DOHH2 (cell line): ENCODE data around the gene SYTL2.

Source experiments
- EZH2phosphoT487 ChIP-seq: fragments of 200-600 bp; sonication (generic); IDR thresholded peaks from 2 replicates; pipeline ENCODE4 v1.6.1; 2017; ENCODE audit warnings: borderline replicate concordance, mild to moderate bottlenecking, antibody characterized with exemption, low read length, moderate library complexity, mixed read lengths
- TF ChIP-seq, protein P1 (sequence below): fragments of 200-600 bp; sonication (generic); IDR thresholded peaks from one replicate; pipeline ENCODE4 v1.5.1; 2014; ENCODE audit warnings: antibody characterized with exemption, mild to moderate bottlenecking, low read depth, low read length; ENCODE audit not compliant: poor library complexity, severe bottlenecking

- TF ChIP-seq, protein P1, sequence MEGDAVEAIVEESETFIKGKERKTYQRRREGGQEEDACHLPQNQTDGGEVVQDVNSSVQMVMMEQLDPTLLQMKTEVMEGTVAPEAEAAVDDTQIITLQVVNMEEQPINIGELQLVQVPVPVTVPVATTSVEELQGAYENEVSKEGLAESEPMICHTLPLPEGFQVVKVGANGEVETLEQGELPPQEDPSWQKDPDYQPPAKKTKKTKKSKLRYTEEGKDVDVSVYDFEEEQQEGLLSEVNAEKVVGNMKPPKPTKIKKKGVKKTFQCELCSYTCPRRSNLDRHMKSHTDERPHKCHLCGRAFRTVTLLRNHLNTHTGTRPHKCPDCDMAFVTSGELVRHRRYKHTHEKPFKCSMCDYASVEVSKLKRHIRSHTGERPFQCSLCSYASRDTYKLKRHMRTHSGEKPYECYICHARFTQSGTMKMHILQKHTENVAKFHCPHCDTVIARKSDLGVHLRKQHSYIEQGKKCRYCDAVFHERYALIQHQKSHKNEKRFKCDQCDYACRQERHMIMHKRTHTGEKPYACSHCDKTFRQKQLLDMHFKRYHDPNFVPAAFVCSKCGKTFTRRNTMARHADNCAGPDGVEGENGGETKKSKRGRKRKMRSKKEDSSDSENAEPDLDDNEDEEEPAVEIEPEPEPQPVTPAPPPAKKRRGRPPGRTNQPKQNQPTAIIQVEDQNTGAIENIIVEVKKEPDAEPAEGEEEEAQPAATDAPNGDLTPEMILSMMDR: no peak
- no peak for TF ChIP-seq EZH2phosphoT487
These were observed 163.2 kb downstream of the SYTL2 start, which contains the start of gene TMEM126A for GRCh38 chr11:85647604-85648299.
